ENCODE measurements around the gene NARS2.
"Not testable (repeated sequence)": the region's sequence is repeated elsewhere in the genome, so short reads cannot be mapped to it uniquely, and the experiment has no call there.

The NARS2 gene, protein sequence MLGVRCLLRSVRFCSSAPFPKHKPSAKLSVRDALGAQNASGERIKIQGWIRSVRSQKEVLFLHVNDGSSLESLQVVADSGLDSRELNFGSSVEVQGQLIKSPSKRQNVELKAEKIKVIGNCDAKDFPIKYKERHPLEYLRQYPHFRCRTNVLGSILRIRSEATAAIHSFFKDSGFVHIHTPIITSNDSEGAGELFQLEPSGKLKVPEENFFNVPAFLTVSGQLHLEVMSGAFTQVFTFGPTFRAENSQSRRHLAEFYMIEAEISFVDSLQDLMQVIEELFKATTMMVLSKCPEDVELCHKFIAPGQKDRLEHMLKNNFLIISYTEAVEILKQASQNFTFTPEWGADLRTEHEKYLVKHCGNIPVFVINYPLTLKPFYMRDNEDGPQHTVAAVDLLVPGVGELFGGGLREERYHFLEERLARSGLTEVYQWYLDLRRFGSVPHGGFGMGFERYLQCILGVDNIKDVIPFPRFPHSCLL

DNA sequence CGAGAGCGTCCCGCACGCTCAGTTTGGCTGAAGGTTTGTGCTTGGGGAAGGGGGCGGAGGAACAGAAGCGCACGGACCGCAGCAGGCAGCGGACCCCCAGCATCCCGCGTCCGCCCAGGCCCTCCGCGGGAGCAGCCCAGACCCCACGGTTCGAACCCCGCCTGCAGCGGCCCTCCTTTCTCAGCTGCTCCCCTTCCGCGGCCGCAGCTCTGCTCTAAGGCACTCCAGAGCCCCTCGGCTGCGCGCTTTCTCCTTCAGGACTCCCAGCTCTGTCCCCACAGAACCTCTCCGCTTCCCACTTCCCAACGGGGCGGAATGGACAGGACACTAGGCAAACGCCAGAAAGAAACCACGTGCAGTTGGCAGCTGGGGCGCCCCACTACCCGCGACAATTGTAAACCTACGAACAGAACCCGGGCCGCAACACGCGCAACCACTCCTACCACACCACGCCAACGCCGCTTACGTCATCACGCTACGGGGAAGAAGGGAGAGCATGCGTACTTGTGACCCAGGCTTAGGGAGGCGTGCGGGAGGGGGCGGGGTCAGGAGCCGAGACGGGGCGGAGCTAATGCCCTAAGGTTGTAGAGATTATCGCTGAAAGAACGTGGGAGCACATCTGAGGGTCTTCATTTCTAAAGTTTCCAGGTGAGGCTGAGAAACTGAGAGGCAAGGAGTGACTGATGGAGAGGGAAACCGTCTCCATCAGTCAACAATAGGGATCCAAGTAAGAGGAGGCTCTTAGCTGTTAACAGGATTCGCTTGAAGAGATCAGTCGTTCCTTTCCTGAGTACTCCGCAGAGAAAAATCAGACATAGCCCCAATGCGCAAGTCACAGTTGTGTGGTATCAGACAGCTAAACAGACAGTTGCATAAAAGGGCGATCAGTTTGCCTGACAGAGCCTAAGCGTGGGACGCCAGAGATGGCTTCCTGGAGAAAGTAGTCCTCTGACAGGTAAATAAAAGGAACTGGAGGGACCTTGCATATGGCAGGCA lies at the start of gene NARS2:
Gene NARS2 (minus strand): TSS at position 479 of the 996 bp plus-strand sequence. CDS start 376 bp downstream, at position 103.
- peak; percentile 99 for DNase-seq

GRCh38 chr11:78622666-78623065 lies 48.0 kb upstream of the NARS2 start:
- DNase-seq = no peak

GRCh38 chr11:78620159-78620558 lies 45.5 kb upstream of the NARS2 start:
- DNase-seq = no peak

GRCh38 chr11:78615724-78616123 lies 41.1 kb upstream of the NARS2 start:
- DNase-seq = no peak

DNA sequence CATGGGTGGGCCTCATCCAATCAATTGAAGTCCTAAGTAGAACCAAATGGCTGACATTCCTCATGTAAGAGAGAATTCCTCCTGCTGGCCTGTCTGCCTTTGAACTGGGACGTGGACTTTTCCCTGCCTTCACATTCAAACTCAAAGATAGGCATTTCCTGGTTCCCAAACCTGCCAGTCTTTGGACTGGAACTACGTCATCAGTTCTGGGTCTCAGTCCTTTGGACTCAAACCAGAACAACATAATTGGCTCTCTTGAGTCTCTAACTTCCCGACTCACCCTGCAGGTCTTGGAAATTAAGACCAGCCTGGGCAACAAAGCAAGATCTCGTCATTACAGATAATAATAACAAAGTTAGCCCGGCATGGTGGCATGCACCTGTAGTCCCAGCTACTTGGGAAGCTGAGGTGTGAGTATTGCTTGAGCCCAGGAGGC lies 38.7 kb upstream of the NARS2 start:
- no peak for DNase-seq

DNA sequence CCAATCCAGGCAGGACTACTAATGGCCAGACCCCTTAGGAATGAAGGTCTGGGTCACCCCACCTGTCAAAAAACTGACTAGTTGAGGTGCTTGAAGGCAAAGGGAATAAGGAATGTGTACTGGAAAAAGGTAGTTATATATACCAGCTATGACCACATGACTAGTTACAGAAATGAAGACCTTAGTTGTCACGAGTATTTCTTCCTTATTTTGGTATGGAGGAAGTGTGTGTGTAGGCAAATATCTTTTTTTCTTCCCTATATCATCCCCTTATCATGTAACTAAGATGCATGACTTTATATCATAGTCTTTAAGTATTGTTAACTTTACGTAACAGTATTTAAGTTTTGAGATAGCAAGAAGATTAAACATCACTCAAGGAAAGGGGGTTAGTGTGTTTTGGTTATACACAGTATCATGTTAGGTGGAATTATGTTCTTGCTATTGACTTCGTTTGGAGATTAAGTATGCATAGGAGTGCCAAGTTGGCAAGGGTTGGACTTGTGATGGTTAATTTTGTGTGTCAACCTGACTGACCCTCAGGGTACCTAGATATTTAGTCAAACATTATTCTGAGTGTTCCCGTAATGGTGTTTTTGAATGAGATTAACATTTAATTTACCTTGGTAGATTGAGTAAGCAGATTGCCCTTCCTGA lies 38.2 kb upstream of the NARS2 start:
- DNase-seq = no peak

DNA sequence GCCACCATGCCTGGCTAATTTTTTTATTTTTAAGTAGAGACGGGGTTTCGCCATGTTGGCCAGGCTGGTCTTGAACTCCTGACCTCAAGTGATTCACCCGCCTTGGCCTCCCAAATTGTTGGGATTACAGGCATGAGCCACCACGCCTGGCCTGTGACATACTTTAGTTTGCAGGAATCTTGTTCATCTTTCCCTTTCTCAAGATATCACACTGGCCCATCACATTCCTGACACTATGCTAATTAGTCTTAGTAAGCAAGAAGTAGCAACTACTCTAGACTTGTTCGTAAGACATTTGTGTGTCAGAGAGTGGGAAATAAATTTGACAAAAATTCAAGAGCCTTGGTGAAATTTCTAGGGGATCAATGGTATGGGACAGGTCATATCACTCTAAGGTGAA lies 34.7 kb upstream of the NARS2 start:
- not testable (repeated sequence) for DNase-seq

- no peak for DNase-seq
Measured at GRCh38 chr11:78607696-78608095, 33.0 kb upstream of the NARS2 start.

GRCh38 chr11:78606667-78607066 lies 32.0 kb upstream of the NARS2 start:
- DNase-seq = no peak

DNA sequence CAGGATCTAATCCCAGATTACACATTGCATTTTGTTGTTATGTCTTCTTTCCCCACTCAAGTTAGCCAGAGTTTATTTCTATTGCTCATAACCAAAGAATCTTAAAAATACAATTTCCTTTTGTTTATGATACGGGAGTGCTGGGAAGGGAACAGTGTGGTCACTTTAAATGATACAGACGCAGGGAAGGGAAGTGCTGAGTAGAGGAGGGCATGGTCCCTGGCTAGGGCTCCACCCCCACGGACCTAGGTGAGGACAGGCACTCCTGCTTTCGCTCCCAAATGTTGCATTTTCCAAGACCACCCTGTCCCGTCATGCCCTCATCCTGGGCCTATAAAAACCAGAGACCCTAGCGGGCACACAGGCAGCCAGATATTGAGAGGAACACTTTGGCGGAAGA lies 30.6 kb upstream of the NARS2 start:
- no peak for DNase-seq

DNA sequence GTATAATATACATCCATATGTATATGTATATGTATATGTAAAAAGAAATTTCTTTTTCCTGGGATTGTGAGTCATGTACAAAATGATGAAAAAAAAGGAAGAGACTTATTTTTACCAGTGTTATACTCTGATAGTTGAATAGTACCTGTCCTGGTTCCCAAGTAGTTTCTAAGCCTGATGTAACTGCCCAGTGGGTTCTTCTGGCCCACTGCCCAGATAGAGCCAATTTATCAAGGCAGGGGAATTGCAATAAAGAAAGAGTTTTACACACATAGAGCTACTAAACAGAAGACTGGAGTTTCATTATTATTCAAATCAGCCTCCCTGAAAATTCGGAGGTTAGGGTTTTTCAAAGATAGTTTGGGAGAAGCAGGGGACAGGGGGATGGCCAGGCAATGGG lies 29.1 kb upstream of the NARS2 start:
- no peak for DNase-seq

DNA sequence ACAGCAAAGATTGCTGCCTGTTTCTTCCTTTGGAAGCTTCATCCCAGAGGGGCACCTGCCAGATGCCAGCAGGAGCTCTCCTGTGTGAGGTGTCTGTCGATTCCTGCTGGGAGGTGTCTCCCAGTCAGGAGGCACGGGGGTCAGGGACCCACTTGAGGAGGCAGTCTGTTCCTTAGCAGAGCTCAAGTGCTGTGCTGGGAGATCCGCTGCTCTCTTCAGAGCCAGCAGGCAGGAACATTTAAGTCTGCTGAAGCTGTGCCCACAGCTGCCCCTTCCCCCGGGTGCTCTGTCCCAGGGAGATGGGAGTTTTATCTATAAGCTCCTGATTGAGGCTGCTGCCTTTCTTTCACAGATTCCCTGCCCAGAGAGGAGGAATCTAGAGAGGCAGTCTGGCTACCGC lies 28.1 kb upstream of the NARS2 start:
- DNase-seq = not testable (repeated sequence)

- DNase-seq = not testable (repeated sequence)
Measured at GRCh38 chr11:78601066-78601465, 26.4 kb upstream of the NARS2 start.

DNA sequence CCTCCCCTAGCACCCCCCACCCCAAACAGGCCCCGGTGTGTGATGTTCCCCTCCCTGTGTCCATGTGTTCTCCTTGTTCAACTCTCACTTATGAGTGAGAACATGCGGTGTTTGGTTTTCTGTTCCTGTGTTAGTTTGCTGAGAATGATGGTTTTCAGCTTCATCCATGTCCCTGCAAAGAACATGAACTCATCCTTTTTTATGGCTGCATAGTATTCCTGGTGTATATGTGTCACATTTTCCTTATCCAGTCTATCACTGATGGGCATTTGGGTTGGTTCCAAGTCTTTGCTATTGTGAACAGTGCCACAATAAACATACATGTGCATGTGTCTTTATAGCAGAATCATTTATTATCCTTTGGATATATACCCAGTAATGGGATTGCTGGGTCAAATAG lies 22.9 kb upstream of the NARS2 start:
- DNase-seq = not testable (repeated sequence)

DNA sequence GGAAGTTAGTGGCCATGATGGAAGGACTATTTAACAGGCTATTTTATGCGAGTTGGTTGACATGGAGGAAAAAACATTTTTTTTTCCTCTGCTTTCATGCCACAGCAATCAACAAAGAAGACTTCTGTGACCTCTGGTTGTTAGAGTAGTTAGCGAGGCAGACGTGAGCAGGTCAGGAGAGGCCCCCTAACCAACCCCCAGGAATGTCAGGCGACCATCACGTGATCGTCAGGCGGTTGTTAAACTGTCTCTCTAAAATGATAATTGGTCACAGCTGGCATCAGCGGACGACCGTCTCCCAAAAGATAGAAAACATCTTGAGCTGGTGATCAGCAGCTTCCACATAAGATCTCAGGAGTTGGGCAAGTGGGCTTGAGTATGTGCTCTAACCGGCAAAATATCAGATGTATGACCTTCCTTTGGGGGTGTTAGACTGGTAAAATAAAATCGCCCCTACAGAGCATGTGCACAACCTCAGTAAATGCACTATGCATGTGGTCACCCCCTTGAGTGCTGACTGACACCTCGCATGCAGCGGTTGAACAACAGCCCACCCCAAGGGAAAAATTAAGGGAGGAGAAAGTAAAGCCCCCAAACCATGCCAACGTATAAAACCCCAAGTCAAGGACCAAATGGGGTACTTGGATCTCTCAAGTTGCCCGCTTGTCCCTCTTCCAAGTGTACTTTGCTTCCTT lies 20.9 kb upstream of the NARS2 start:
- DNase-seq = no peak

DNA sequence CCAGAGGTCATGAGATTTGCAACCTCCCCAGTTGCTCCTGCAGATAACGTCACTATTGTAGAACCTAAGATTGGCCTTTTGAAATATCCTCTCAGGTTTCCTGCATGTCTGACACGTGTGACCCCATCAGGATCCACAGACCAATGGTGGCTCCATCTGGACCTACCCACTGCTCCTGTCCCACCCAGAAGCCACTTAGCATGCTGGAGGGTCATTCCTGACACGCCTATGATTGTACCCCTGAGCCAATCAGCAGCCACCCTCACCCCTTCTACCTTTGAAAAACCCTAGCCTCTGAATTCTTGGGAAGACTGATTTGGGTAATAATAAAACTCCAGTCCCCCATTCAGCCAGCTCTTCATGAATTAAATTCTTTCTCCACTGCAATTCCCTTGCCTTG lies 20.1 kb upstream of the NARS2 start:
- DNase-seq = no peak

GRCh38 chr11:78588517-78588916 lies 13.9 kb upstream of the NARS2 start:
- DNase-seq = no peak

DNA sequence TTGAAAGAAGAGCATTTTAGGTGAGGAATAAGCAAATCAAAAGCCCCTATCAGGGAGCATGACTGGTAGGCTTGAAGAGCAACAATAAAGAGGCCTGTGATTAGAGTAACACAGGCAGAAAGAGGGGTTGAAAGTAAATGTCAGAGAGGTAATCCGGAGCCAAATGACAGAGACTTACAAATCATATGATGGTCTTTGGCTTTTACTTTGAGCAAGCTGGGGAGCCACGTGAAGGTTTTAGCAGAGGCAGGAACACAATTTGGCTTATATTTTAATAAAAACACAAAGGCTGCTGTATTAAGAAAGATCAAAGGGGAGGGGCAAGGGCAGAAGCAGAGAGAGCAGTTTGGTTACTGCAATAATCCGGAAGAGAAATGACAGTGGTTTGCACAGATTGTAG lies 12.8 kb upstream of the NARS2 start:
- no peak for DNase-seq

DNA sequence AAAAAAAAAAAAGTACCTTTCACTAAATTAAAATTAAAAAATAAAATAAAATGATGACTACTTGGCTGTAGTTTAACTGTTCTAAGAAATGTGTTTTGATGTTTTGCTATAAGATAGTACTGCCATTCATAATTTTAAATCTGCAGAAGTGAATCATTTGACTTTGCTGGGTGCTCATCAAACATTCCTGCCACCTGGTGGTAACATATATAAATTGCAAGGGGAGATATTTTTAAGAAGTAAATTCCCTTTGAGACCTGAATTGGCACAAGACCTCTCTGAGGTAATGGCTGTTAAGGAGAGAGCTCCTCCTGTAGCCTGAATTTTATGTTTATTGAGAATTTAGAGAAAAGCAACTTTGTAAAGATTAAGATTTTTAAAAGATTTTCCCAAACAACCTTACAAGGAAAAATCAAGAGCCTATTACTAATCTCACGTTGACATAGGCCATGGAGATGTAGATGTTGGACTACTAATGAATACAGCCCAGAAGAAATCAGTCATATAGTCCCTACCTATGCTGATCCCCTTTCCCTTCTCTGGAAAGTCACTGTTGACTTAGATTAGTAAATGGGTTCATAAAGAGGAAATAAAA lies 11.9 kb upstream of the NARS2 start:
- DNase-seq = no peak

- DNase-seq = no peak
Measured at GRCh38 chr11:78583889-78584288, 9.2 kb upstream of the NARS2 start.

DNA sequence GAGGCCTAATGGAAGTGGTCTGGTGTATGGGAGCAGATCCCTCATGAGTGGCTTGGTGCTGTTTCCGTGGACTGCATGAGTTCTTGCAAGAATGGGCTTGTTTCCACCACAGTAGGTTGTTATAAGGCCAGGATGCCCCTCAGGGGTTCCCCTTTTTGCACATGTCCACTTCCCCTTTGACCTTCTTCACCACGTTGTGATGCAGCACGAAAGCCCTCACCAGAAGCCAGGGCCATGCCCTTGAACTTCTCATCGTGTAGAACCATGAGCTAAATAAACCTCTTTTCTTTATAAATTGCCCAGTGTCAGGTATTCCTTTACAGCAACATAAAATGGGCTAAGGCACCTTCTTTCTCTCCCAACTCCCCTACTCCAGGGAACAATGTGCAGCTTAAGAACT lies 2.8 kb upstream of the NARS2 start:
- DNase-seq = no peak

GRCh38 chr11:78576549-78577097 lies 2.0 kb upstream of the NARS2 start:
- DNase-seq = no peak

Data from stimulated activated CD4-positive, alpha-beta T cell treated with anti-CD3 and anti-CD28 coated beads, Interleukin-4, amount 100 ng/mL, for 24 hours (primary cell).